Adipocyte (in vitro differentiated cells): ENCODE measurements around the gene RNF220.
"Not testable (repeated sequence)": the region's sequence is repeated elsewhere in the genome, so short reads cannot be mapped to it uniquely, and the experiment has no call there.

Experiments
- DNase-seq: peaks from one replicate; pipeline ENCODE4 v3.0.0-alpha.2; 2015; ENCODE audit warnings: low read depth
- H3K27me3 ChIP-seq: replicated peaks from 2 replicates; pipeline ENCODE4 v1.7.0; 2013; ENCODE audit warnings: mild to moderate bottlenecking, low read length, moderate library complexity; ENCODE audit not compliant: control insufficient read depth, insufficient read depth
- H3K36me3 ChIP-seq: 2 replicates; pipeline ENCODE4 v1.7.0; 2013; ENCODE audit warnings: low read length, mild to moderate bottlenecking, moderate library complexity; ENCODE audit not compliant: control insufficient read depth, insufficient read depth, severe bottlenecking
- H3K4me1 ChIP-seq: 2 replicates; pipeline ENCODE4 v1.7.0; 2013; ENCODE audit warnings: mild to moderate bottlenecking, low read length, moderate library complexity; ENCODE audit not compliant: control insufficient read depth, insufficient read depth
- H3K4me3 ChIP-seq: 2 replicates; pipeline ENCODE4 v1.7.0; 2013; ENCODE audit warnings: mild to moderate bottlenecking, low read length, moderate library complexity
- H3K9ac ChIP-seq: 2 replicates; pipeline ENCODE4 v1.7.0; 2013; ENCODE audit warnings: mild to moderate bottlenecking, low read length, moderate library complexity
- H3K9me3 ChIP-seq: 2 replicates; pipeline ENCODE4 v1.7.0; 2013; ENCODE audit warnings: mild to moderate bottlenecking, low read length, moderate library complexity; ENCODE audit not compliant: control insufficient read depth

RNF220 gene

GRCh38 chr1:44689447-44689765 is 284.4 kb downstream of the RNF220 start:
- H3K9ac ChIP-seq: no peak overlapping the region
- no peaks in the 10 kb centered on the region for H3K27me3 ChIP-seq
- no peaks in the 10 kb centered on the region for H3K36me3 ChIP-seq
- no peak overlapping the region for H3K4me3 ChIP-seq
- no peak for DNase-seq
- no peaks in the 10 kb centered on the region for H3K9me3 ChIP-seq
- H3K4me1 ChIP-seq: peaks cover 5% of the 10 kb centered on the region

DNA sequence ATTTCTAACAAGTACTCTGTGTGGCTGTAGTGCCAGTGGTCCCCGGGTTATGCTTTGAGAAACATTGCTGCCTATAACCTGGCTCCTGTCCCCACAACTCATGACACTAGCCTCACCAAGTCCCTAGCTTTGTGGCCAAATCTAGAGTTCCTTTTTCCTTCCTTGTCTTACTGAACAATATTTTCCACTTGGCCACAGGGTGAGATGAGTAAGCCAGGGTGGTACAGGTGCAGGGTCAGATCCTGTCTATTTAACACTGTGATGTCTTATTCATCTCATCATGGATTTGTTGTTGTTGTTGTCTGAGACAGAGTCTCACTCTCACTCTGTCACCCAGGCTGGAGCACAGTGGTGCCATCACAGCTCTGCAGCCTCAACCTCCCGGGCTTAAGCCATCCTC is 288.1 kb downstream of the RNF220 start:
- DNase-seq: no peak

DNA sequence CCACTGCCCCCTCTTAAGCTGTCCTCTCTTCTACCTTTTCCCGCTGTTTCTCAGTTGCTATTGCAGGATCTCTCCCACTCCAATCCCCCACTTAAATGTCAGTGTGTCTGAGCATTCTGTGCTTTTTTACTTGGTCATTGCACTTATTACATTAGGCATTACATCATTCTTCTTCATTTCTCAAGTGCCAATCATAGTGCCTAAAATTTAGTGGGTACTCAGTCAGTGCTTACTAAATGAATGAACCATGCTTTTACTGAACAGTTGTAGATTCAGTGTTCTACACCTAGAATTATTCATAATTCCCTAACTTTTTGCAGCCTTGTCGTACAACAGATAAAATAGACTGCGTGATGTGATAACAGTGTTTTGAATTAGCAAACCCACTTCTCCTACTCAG is 288.8 kb downstream of the RNF220 start:
- Histone ChIP-seq H3K27me3 (no peaks in the 10 kb centered on the region), H3K4me3 (no peak overlapping the region), H3K9ac (no peak overlapping the region), H3K36me3 (no peaks in the 10 kb centered on the region), H3K4me1 (no peaks in the 10 kb centered on the region), H3K9me3 (no peaks in the 10 kb centered on the region)
- no peak for DNase-seq

More for the DNA sequence above, 288.1 kb downstream of the RNF220 start:
- H3K4me3 ChIP-seq: no peak overlapping the region
- no peaks in the 10 kb centered on the region for H3K27me3 ChIP-seq
- no peaks in the 10 kb centered on the region for H3K36me3 ChIP-seq
- no peak overlapping the region for H3K9ac ChIP-seq
- H3K4me1 ChIP-seq: no peaks in the 10 kb centered on the region
- H3K9me3 ChIP-seq: no peaks in the 10 kb centered on the region

GRCh38 chr1:44694863-44695478 is 289.9 kb downstream of the RNF220 start:
- Histone ChIP-seq H3K9ac (no peak overlapping the region), H3K36me3 (no peaks in the 10 kb centered on the region), H3K4me3 (no peak overlapping the region), H3K4me1 (no peaks in the 10 kb centered on the region), H3K9me3 (no peaks in the 10 kb centered on the region), H3K27me3 (no peaks in the 10 kb centered on the region)
- DNase-seq: no peak

DNA sequence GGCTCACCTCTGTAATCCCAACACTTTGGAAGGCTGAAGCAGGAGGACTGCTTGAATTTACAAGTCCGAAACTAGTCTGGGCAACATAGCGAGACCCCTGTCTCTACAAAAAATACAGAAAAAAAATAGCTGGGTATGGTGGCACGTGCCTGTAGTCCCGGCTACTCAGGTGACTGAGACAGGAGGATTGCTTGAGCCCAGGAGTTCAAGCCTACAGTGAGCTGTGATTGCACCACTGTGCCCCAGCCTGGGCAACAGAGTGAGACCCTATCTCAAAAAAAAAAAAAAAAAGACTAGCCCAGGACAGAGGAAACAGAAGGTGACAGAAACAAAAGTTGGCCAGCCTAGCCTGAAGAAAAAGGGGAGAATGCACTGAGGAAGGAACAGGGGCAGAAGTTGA is 290.6 kb downstream of the RNF220 start:
- Histone ChIP-seq H3K36me3 (no peaks in the 10 kb centered on the region), H3K9ac (no peak overlapping the region), H3K27me3 (no peaks in the 10 kb centered on the region), H3K4me3 (no peak overlapping the region), H3K4me1 (no peaks in the 10 kb centered on the region), H3K9me3 (no peaks in the 10 kb centered on the region)
- no peak for DNase-seq

DNA sequence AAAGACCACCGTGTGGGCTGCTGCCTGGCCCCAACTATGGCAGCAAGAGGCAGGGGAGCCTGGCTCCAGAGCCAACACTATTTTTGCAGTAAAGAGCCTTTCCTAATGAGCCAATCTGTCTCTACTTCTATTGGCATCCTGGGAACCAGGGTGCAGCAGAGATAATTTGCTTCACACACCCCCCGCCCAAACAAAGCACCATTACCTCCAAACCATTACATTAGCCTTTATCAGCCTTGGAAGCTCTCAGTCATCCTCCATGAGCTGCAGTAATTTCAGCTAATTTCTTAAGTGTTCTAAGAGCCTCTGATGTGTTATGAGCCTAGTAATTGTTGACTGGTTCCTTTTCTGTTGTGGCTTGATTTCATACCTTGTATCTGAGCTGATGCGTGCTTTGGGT is 291.0 kb downstream of the RNF220 start:
- H3K4me3 ChIP-seq: no peak overlapping the region
- no peaks in the 10 kb centered on the region for H3K36me3 ChIP-seq
- no peak overlapping the region for H3K9ac ChIP-seq
- no peaks in the 10 kb centered on the region for H3K4me1 ChIP-seq
- no peak for DNase-seq
- no peaks in the 10 kb centered on the region for H3K9me3 ChIP-seq
- H3K27me3 ChIP-seq: no peaks in the 10 kb centered on the region

DNA sequence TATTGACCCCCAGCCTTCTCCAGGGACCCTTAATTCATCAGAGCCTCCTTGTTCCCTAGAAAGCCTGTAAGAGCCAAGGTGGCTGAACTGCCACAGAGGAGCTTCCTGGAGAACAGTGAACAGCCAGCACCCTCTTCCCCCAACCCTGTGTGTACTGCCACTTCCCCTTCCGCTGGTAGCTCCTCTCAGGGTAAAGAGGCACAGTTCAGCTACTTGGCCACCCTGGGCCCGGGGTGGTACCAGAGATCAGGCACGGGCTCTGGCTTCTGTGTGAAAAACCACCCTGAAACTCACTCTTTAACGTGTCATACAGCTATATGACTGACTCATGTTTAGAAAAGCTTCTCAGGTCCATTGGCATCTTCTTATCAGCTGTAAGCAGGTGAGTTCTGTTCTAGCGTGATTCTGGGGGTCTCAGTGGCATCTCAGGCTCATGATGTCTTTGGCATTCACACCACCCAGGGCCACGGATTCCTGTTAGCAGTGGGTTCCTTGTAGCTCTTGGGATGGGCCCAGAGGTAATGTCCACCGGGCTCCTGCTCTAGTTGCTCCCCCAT is 291.8 kb downstream of the RNF220 start:
- Histone ChIP-seq H3K4me1 (no peaks in the 10 kb centered on the region), H3K36me3 (no peaks in the 10 kb centered on the region), H3K9me3 (no peaks in the 10 kb centered on the region), H3K9ac (no peak overlapping the region), H3K27me3 (no peaks in the 10 kb centered on the region), H3K4me3 (no peak overlapping the region)
- DNase-seq: no peak

GRCh38 chr1:44698138-44698537 is 293.1 kb downstream of the RNF220 start:
- H3K9ac ChIP-seq: no peak overlapping the region
- H3K4me3 ChIP-seq: no peak overlapping the region
- no peaks in the 10 kb centered on the region for H3K36me3 ChIP-seq
- DNase-seq: no peak
- H3K27me3 ChIP-seq: no peaks in the 10 kb centered on the region
- no peaks in the 10 kb centered on the region for H3K9me3 ChIP-seq
- H3K4me1 ChIP-seq: no peaks in the 10 kb centered on the region

- H3K9ac ChIP-seq, DNase-seq, H3K9me3 ChIP-seq, H3K4me3 ChIP-seq, H3K36me3 ChIP-seq, H3K4me1 ChIP-seq, H3K27me3 ChIP-seq: not testable (repeated sequence)
Measured at GRCh38 chr1:44699375-44699774, 294.3 kb downstream of the RNF220 start.

DNA sequence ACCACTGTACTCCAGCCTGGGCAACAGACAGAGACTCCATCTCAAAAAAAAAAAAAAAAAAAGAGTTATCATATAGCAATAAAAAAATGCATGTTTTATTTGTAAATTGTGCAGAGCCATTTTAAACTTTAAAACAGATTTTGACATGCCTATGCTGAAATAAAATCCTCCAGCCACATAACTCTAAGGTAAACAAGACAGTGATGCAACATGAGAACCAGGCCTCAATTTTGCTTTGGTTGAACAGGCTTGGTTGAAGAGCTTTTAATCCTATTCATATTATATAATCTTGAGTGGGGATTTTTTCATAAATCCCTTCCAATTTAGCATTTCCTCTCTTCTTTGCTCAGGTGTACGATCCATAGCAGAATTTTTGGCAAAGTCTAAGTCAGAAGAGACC is 295.5 kb downstream of the RNF220 start:
- Histone ChIP-seq H3K9ac (no peak overlapping the region), H3K9me3 (no peaks in the 10 kb centered on the region), H3K4me1 (no peaks in the 10 kb centered on the region), H3K36me3 (no peaks in the 10 kb centered on the region), H3K27me3 (no peaks in the 10 kb centered on the region), H3K4me3 (no peak overlapping the region)
- peak; percentile 76 for DNase-seq

- no peaks in the 10 kb centered on the region for H3K4me1 ChIP-seq
- H3K9me3 ChIP-seq: no peaks in the 10 kb centered on the region
- no peak for DNase-seq
- H3K9ac ChIP-seq: no peak overlapping the region
- no peaks in the 10 kb centered on the region for H3K27me3 ChIP-seq
- H3K4me3 ChIP-seq: no peak overlapping the region
- no peaks in the 10 kb centered on the region for H3K36me3 ChIP-seq
Measured at GRCh38 chr1:44701141-44701573, 296.1 kb downstream of the RNF220 start.
